Kidney (tissue), 14 donors: Measurements from ENCODE around the gene TMEM183A. TPM values are rescaled to one million over a fixed set of nuclear protein-coding genes. Genes with fewer than 3 reads are reported as not detected.
"Not testable (repeated sequence)": the region's sequence is repeated elsewhere in the genome, so short reads cannot be mapped to it uniquely, and the experiment has no call there.

Experiments
- DNase-seq, 5 donors: peaks; one replicate each; pipeline ENCODE4 v3.0.0-alpha.2; 2013 to 2020
- FAIRE-seq: peaks from 2 replicates; lab custom pipeline; 2012; peaks lifted over from hg19 to GRCh38; lab: Jason Lieb, UNC
- H3K27ac ChIP-seq, 2 donors: one replicate each; pipeline ENCODE4 v1.7.0; 2013; ENCODE audit warnings: low read depth in 2 of 2, low read length in 2 of 2, inconsistent platforms in 1 of 2
- H3K27me3 ChIP-seq: one replicate; pipeline ENCODE4 v1.7.1; 2013; ENCODE audit warnings: low read length, inconsistent platforms; ENCODE audit not compliant: control insufficient read depth, insufficient read depth
- H3K36me3 ChIP-seq, 3 donors: one replicate each; pipeline versions ENCODE4 v1.7.0 to v1.7.1; 2013; ENCODE audit warnings: low read length in 3 of 3, control low read depth in 1 of 3, inconsistent platforms in 1 of 3; ENCODE audit not compliant: insufficient read depth in 3 of 3, control insufficient read depth in 2 of 3
- H3K4me1 ChIP-seq, 3 donors: one replicate each; pipeline versions ENCODE4 v1.7.0 to v1.7.1; 2013; ENCODE audit warnings: low read length in 3 of 3, inconsistent platforms in 1 of 3, low read depth in 1 of 3; ENCODE audit not compliant: control insufficient read depth in 2 of 3, insufficient read depth in 2 of 3
- H3K4me3 ChIP-seq, 3 donors: one replicate each; pipeline versions ENCODE4 v1.7.0 to v1.8.1; 2013; ENCODE audit warnings: low read length in 3 of 3, control low read depth in 1 of 3, inconsistent platforms in 1 of 3
- H3K9ac ChIP-seq, 3 donors: one replicate each; pipeline versions ENCODE4 v1.7.0 to v1.7.1; 2013; ENCODE audit warnings: low read length in 3 of 3, control low read depth in 1 of 3, inconsistent platforms in 1 of 3
- H3K9me3 ChIP-seq, 3 donors: one replicate each; pipeline versions ENCODE4 v1.7.0 to v1.7.1; 2013; ENCODE audit warnings: low read length in 3 of 3, control low read depth in 1 of 3, inconsistent platforms in 1 of 3; ENCODE audit not compliant: control insufficient read depth in 2 of 3, insufficient read depth in 1 of 3
- CTCF ChIP-seq: IDR thresholded peaks from 3 replicates; pipeline ENCODE4 v1.5.1; 2012; ENCODE audit warnings: mild to moderate bottlenecking, moderate library complexity, borderline replicate concordance; ENCODE audit not compliant: insufficient read depth; ENCODE audit errors: extremely low read depth
- intact Hi-C: fragments of 100-400 bp; cut with DNase I; formaldehyde crosslinking; loops from one replicate; pipeline ENCODE4 v1.11.1; 2022
- polyA plus RNA-seq: library from polyadenylated mRNA; stranded (reverse); fragments of 350-450 nt; fragmentation: Illumina TruSeq; extraction: RNeasy Lipid Tissue Mini Kit (QIAGEN cat#74804); gene quantifications from one replicate; pipeline ENCODE4 v1.2.3, GENCODE V29; 2014; ENCODE audit warnings: low read depth, low replicate concordance; ENCODE audit not compliant: insufficient read depth
- total RNA-seq: library from RNA; stranded (reverse); fragmentation: NEBNext Ultra II Directional; extraction: Animal tissue kit (Norgen Biotek cat#: 25700); gene quantifications from one replicate; pipeline ENCODE4 v1.2.1, GENCODE V29; 2021
- donor health status: control.
- donor health status: control.
- donor health status: control.
- donor health status: control.
- donor health status: control.
- donor health status: DM: yes; HTN: yes; CAD: no.
- donor health status: Normal renal cell carcinoma (clear cell type).

TMEM183A gene
- total and polyA plus RNA-seq, 2 donors from 2014 or later = 47.5 to 47.9 TPM

- H3K9me3 ChIP-seq = no peaks in the 10 kb centered on the region
- H3K4me3 ChIP-seq = no peak overlapping the region
- H3K36me3 ChIP-seq = no peaks in the 10 kb centered on the region
- DNase-seq (no peak), FAIRE-seq (no peak)
- H3K4me1 ChIP-seq = no peaks in the 10 kb centered on the region
- H3K9ac ChIP-seq = no peak overlapping the region
- TF ChIP-seq CTCF = no peak
- intact Hi-C loops = no loop called here
- H3K27me3 ChIP-seq = no peaks in the 10 kb centered on the region
- no peak overlapping the region for H3K27ac ChIP-seq
These were observed 4.2 kb upstream of the TMEM183A start for GRCh38 chr1:203002951-203003350.

DNA sequence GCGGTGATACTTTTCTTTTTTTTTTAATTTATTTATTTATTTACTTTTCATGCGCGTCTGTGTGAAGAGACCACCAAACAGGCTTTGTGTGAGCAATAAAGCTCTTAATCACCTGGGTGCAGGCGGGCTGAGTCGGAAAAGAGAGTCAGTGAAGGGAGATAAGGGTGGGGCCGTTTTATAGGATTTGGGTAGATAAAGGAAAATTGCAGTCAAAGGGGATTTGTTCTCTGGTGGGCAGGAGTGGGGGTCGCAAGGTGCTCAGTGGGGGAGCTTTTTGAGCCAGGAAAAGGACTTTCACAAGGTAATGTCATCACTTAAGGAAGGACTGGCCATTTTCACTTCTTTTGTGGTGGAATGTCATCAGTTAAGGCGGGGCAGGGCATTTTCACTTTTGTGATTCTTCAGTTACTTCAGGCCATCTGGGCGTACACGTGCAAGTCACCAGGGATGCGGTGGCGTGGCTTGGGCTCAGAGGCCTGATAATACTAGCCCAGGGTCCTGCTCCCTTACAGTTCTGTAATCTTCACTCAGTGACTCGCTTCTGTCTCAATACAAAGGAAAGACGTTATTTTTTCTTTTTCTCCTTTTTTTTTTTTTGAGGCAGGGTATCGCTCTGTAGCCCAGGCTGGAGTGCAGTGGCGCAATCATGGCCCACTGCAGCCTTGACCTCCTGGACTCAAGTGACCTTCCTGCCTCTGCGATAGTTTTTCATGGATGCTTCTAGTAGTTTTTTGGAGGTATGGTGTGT lies 1.6 kb upstream of the TMEM183A start:
- not testable (repeated sequence) for FAIRE-seq

GRCh38 chr1:203009185-203009584 lies 2.0 kb downstream of the TMEM183A start:
- no peak for DNase-seq
- H3K4me3 ChIP-seq = no peak overlapping the region
- no peaks in the 10 kb centered on the region for H3K27me3 ChIP-seq
- H3K9ac ChIP-seq = no peak overlapping the region
- intact Hi-C loops = no loop called here
- FAIRE-seq = no peak
- no peaks in the 10 kb centered on the region for H3K9me3 ChIP-seq
- peaks cover 2 to 16% (median 2%) of the 10 kb centered on the region in 3 donors for H3K36me3 ChIP-seq
- H3K4me1 ChIP-seq = peaks cover 0 to 6% (median 3%) of the 10 kb centered on the region in 3 donors
- H3K27ac ChIP-seq = no peak overlapping the region
- no peak for TF ChIP-seq CTCF

More for the DNA sequence above, 1.6 kb upstream of the TMEM183A start:
- H3K36me3 ChIP-seq, H3K9ac ChIP-seq, H3K4me1 ChIP-seq, DNase-seq, H3K9me3 ChIP-seq, H3K27me3 ChIP-seq, intact Hi-C loops, H3K27ac ChIP-seq: not testable (repeated sequence)
- peak overlapping the region in 1 of 3 donors; percentile 80 for H3K4me3 ChIP-seq

DNA sequence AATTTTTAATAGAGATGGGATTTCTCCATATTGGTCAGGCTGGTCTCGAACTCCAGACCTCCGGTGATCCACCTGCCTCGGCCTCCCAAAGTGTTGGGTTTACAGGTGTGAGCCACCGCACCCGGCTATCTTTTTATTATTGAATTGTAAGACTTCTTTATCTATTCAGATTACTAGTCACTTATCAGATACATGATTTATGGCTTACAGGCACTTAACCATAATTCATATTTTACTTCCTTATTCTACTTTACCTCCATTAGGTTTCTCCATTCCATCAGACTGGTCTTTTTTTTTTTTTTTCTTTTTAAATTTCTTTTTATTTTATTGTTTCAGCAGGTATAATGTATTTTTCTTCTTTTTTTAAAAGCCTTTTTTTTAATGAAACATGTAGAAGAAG lies 4.4 kb downstream of the TMEM183A start:
- Histone ChIP-seq H3K9me3 (no peaks in the 10 kb centered on the region), H3K27ac (no peak overlapping the region), H3K9ac (no peak overlapping the region), H3K27me3 (no peaks in the 10 kb centered on the region), H3K36me3 (peaks cover 5 to 38% (median 18%) of the 10 kb centered on the region in 3 donors), H3K4me1 (peaks cover 0 to 6% (median 3%) of the 10 kb centered on the region in 3 donors), H3K4me3 (no peak overlapping the region)
- DNase-seq (no peak), FAIRE-seq (no peak)
- TF ChIP-seq CTCF = no peak
- intact Hi-C loops = no loop called here
